Natural killer cell (primary cell): Measurements from ENCODE around the gene QRICH1. TPM values are rescaled to one million over a fixed set of nuclear protein-coding genes. Genes with fewer than 3 reads are reported as not detected.

Experiments
- ATAC-seq, 3 donors: fragments of 150-1000 bp in 2 of 3; fragments of 200-7000 bp in 1 of 3; cut with Tn5 transposase; 1 replicate in 1 of 3; 2 replicates in 2 of 3; pipeline ENCODE4 v1.10.0; 2021; ENCODE audit warnings: mild to moderate bottlenecking in 2 of 3, moderate library complexity in 2 of 3
- DNase-seq, 2 donors: peaks; one replicate each; pipeline versions ENCODE4 v3.0.0 to v3.0.0-alpha.2; 2013 to 2021; ENCODE audit warnings: mixed read lengths in 1 of 2
- H3K27ac ChIP-seq: one replicate; pipeline ENCODE4 v1.5.1; 2013; ENCODE audit warnings: mild to moderate bottlenecking, low read length
- H3K27me3 ChIP-seq: one replicate; pipeline ENCODE4 v1.6.1; 2013; ENCODE audit warnings: low read length; ENCODE audit not compliant: control insufficient read depth, insufficient read depth
- H3K36me3 ChIP-seq: one replicate; pipeline ENCODE4 v1.6.1; 2013; ENCODE audit warnings: low read length; ENCODE audit not compliant: control insufficient read depth, insufficient read depth
- H3K4me1 ChIP-seq: one replicate; pipeline ENCODE4 v1.6.1; 2013; ENCODE audit warnings: low read length; ENCODE audit not compliant: control insufficient read depth, insufficient read depth
- H3K4me3 ChIP-seq: one replicate; pipeline ENCODE4 v1.5.1; 2013; ENCODE audit warnings: low read length
- H3K9me3 ChIP-seq: one replicate; pipeline ENCODE4 v1.6.1; 2013; ENCODE audit warnings: low read length; ENCODE audit not compliant: control insufficient read depth, insufficient read depth
- H3K27ac Mint-ChIP-seq, 2 donors: one replicate each; pipeline ENCODE4 v1.8.0; 2022; ENCODE audit warnings: mild to moderate bottlenecking in 2 of 2, mixed read lengths in 2 of 2, moderate library complexity in 1 of 2
- H3K27me3 Mint-ChIP-seq, 2 donors: one replicate each; pipeline ENCODE4 v1.8.0; 2022; ENCODE audit warnings: low read depth in 2 of 2, mixed read lengths in 2 of 2
- H3K36me3 Mint-ChIP-seq: one replicate; pipeline ENCODE4 v1.8.0; 2022; ENCODE audit warnings: mixed read lengths
- H3K4me1 Mint-ChIP-seq, 2 donors: one replicate each; pipeline ENCODE4 v1.8.0; 2022; ENCODE audit warnings: mixed read lengths in 2 of 2
- H3K4me3 Mint-ChIP-seq: one replicate; pipeline ENCODE4 v1.8.0; 2022; ENCODE audit warnings: mild to moderate bottlenecking, moderate library complexity, mixed read lengths
- H3K9me3 Mint-ChIP-seq, 2 donors: one replicate each; pipeline ENCODE4 v1.8.0; 2022; ENCODE audit warnings: mixed read lengths in 2 of 2
- WGBS: methylation state at CpG from one replicate; pipeline ENCODE4 v1.1.7; 2013; ENCODE audit warnings: missing lambda C conversion rate; ENCODE audit not compliant: insufficient coverage; 5-methylcytosine and 5-hydroxymethylcytosine counted together
- intact Hi-C: fragments of 100-400 bp; cut with micrococcal nuclease; formaldehyde crosslinking; loops from one replicate; pipeline ENCODE4 v1.14.2; 2022
- total RNA-seq, 4 donors: library from RNA; stranded (reverse); fragments of 120-200 nt in 1 of 4; gene quantifications; one replicate each; pipeline versions ENCODE4 v1.2.3 to v1.2.4, GENCODE V29; 2013 to 2022
- TF ChIP-seq, protein P1 (sequence below): fragments of 200-600 bp; IDR thresholded peaks from one replicate; pipeline ENCODE4 v1.8.0; 2022; ENCODE audit warnings: antibody characterized with exemption

QRICH1 gene
- total RNA-seq, 3 donors from 2014 or later (not counting 1 experiment from before 2014, with no cell fraction given), result 220 to 230 (median 227) TPM

DNA sequence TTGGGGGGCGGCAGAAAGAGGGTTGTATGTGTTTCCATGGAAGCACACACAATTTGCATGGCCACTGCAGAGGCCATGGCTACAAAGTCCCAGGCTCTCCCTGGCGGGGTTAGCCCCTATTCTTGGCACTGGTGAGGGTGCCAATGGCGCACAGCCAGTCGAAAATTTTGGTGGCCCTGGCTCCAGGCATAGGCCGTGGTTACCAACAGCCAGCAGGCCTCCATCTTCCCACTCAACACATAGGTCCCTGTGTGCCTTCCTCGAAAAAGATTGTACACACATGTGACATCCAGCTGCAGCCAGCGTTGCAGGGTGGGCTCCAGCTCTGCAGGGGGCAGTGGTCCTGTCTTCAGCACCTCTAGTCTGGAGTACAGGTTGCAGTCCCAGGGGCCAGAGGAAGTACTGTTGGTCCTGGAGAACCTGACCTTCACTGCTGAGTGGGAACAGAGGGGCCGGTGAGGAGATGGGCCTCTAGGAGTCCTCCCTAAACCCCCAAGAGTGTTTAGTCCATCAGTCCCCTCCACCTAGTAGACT, 96.7 kb downstream of the QRICH1 start:
- ATAC-seq (no peak), DNase-seq (no peak)
- Mint-ChIP-seq H3K36me3 (no peaks in the 10 kb centered on the region), H3K4me3 (no peak overlapping the region), H3K9me3 (no peaks in the 10 kb centered on the region), H3K4me1 (peaks cover 8 to 14% of the 10 kb centered on the region in 2 donors), H3K27me3 (no peaks in the 10 kb centered on the region), H3K27ac (no peak overlapping the region)
- no peaks in the 10 kb centered on the region for H3K4me1 ChIP-seq
- 92% methylated on average over 8 of the region's 8 CpGs for WGBS
- no peaks in the 10 kb centered on the region for H3K27me3 ChIP-seq
- no peak overlapping the region for H3K27ac ChIP-seq
- H3K4me3 ChIP-seq, result no peak overlapping the region
- no peaks in the 10 kb centered on the region for H3K9me3 ChIP-seq
- no peaks in the 10 kb centered on the region for H3K36me3 ChIP-seq
- TF ChIP-seq, protein P1, sequence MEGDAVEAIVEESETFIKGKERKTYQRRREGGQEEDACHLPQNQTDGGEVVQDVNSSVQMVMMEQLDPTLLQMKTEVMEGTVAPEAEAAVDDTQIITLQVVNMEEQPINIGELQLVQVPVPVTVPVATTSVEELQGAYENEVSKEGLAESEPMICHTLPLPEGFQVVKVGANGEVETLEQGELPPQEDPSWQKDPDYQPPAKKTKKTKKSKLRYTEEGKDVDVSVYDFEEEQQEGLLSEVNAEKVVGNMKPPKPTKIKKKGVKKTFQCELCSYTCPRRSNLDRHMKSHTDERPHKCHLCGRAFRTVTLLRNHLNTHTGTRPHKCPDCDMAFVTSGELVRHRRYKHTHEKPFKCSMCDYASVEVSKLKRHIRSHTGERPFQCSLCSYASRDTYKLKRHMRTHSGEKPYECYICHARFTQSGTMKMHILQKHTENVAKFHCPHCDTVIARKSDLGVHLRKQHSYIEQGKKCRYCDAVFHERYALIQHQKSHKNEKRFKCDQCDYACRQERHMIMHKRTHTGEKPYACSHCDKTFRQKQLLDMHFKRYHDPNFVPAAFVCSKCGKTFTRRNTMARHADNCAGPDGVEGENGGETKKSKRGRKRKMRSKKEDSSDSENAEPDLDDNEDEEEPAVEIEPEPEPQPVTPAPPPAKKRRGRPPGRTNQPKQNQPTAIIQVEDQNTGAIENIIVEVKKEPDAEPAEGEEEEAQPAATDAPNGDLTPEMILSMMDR, result no peak
- intact Hi-C loops, result no loop called here

DNA sequence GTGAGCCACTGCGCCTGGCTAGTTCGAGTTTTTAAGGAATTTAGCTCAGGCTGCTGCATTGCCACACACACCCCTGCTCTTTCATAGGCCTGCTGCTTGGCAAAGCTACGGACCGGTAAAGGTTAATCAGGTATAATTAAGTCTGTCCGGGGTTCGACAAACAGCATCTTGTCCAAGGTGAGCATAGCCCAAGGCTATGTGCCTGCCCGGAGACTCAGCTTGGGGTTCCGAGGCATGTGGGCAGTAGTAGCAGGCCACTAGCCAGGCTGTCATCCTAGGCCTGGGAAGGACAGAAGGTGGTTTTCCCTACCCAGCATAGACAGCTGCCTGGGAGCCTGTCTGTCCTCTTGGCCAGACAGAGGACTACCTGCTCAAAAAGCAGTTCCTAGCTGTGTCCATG, 97.2 kb downstream of the QRICH1 start:
- Mint-ChIP-seq H3K9me3 (no peaks in the 10 kb centered on the region), H3K27me3 (no peaks in the 10 kb centered on the region), H3K4me1 (peaks cover 14 to 18% of the 10 kb centered on the region in 2 donors), H3K4me3 (no peak overlapping the region), H3K27ac (no peak overlapping the region), H3K36me3 (no peaks in the 10 kb centered on the region)
- intact Hi-C loops, result no loop called here
- H3K4me1 ChIP-seq, result peaks cover 2% of the 10 kb centered on the region
- H3K9me3 ChIP-seq, result no peaks in the 10 kb centered on the region
- DNase-seq (no peak), ATAC-seq (no peak)
- H3K27me3 ChIP-seq, result no peaks in the 10 kb centered on the region
- WGBS, result over 99% methylated on average over 8 of the region's 8 CpGs
- no peaks in the 10 kb centered on the region for H3K36me3 ChIP-seq
- H3K27ac ChIP-seq, result no peak overlapping the region
- H3K4me3 ChIP-seq, result no peak overlapping the region
- TF ChIP-seq, protein P1, result no peak

DNA sequence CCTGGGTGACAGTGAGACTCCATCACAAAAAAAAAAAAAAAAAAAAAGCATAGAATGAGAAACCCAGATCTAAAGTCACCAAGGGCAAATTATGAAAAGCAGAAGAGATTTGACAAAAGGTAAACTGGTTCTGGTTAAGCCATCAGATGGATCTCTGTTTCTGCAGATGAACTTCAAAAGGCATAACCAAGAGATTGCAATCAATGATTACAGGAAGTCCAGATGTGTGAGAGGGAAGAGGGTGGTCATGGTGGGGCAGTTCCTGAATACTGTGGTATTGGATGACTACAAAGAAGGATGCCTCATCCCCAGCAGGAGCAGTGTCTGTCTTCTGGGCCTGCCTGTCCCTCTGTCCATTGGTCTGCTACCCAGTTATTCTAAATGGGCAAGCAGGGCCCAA, 100.0 kb downstream of the QRICH1 start:
- no peaks in the 10 kb centered on the region for H3K27me3 ChIP-seq
- no peaks in the 10 kb centered on the region for H3K9me3 ChIP-seq
- no peak for ATAC-seq
- no peaks in the 10 kb centered on the region for H3K36me3 Mint-ChIP-seq
- TF ChIP-seq, protein P1, result no peak
- no peak overlapping the region for H3K27ac Mint-ChIP-seq
- no peak overlapping the region for H3K4me3 ChIP-seq
- H3K36me3 ChIP-seq, result no peaks in the 10 kb centered on the region
- no peak overlapping the region for H3K4me3 Mint-ChIP-seq
- H3K27ac ChIP-seq, result no peak overlapping the region
- H3K9me3 Mint-ChIP-seq, result no peaks in the 10 kb centered on the region
- DNase-seq, result no peak
- no peaks in the 10 kb centered on the region for H3K27me3 Mint-ChIP-seq
- intact Hi-C loops, result no loop called here
- H3K4me1 Mint-ChIP-seq, result peaks cover 27 to 40% of the 10 kb centered on the region in 2 donors
- H3K4me1 ChIP-seq, result peaks cover 22% of the 10 kb centered on the region
